NCI-H146 treated with DMSO at 0.1 percent for 48 hours (cell line): ENCODE results near the gene TEAD1.
A peak's percentile ranks its signal among the peaks of the same experiment; 100 is the strongest.

Experiments
- DNase-seq: peaks from one replicate; lab custom pipeline; 2025; ENCODE audit not compliant: unreplicated experiment; lab: John Stamatoyannopoulos, UW

Gene TEAD1

GRCh38 chr11:12785901-12786300, 111.7 kb downstream of the TEAD1 start:
- DNase-seq = peak; percentile 63

GRCh38 chr11:12786450-12786849, 112.2 kb downstream of the TEAD1 start:
- DNase-seq = no peak

- no peak for DNase-seq
Measured at GRCh38 chr11:12786891-12787290, 112.7 kb downstream of the TEAD1 start.

GRCh38 chr11:12787847-12788246, 113.6 kb downstream of the TEAD1 start:
- no peak for DNase-seq

GRCh38 chr11:12789054-12789453, 114.8 kb downstream of the TEAD1 start:
- DNase-seq = no peak

- no peak for DNase-seq
Measured at GRCh38 chr11:12789596-12790215, 115.5 kb downstream of the TEAD1 start.

GRCh38 chr11:12790861-12791616, 116.8 kb downstream of the TEAD1 start:
- no peak for DNase-seq

- DNase-seq = no peak
Measured at GRCh38 chr11:12792018-12792417, 117.8 kb downstream of the TEAD1 start.

GRCh38 chr11:12792590-12792989, 118.4 kb downstream of the TEAD1 start:
- DNase-seq = no peak

GRCh38 chr11:12793065-12793464, 118.8 kb downstream of the TEAD1 start:
- no peak for DNase-seq

GRCh38 chr11:12793506-12793905, 119.3 kb downstream of the TEAD1 start:
- no peak for DNase-seq

- DNase-seq = no peak
Measured at GRCh38 chr11:12794576-12795230, 120.5 kb downstream of the TEAD1 start.

- no peak for DNase-seq
Measured at GRCh38 chr11:12797996-12798395, 123.8 kb downstream of the TEAD1 start.

- no peak for DNase-seq
Measured at GRCh38 chr11:12798609-12799011, 124.4 kb downstream of the TEAD1 start.

GRCh38 chr11:12799334-12799835, 125.2 kb downstream of the TEAD1 start:
- DNase-seq = no peak

GRCh38 chr11:12800032-12800671, 125.9 kb downstream of the TEAD1 start:
- peak; percentile 81 for DNase-seq

- DNase-seq = no peak
Measured at GRCh38 chr11:12800871-12801270, 126.7 kb downstream of the TEAD1 start.

- no peak for DNase-seq
Measured at GRCh38 chr11:12801976-12802375, 127.8 kb downstream of the TEAD1 start.

GRCh38 chr11:12802418-12803085, 128.3 kb downstream of the TEAD1 start:
- DNase-seq = peak; percentile 97

- DNase-seq = no peak
Measured at GRCh38 chr11:12803086-12803826, 129.0 kb downstream of the TEAD1 start.
